Fibroblast of skin of right biceps (primary cell): Measurements from ENCODE around the gene SLC3A2.

Source experiments
- DNase-seq: peaks from one replicate; pipeline ENCODE4 v3.0.0-alpha.2; 2013

SLC3A2 gene

GRCh38 chr11:62882431-62882749, 1.7 kb downstream of the SLC3A2 start:
- no peak for DNase-seq

GRCh38 chr11:62882788-62883501, 2.2 kb downstream of the SLC3A2 start:
- no peak for DNase-seq

- DNase-seq: no peak
These were observed 3.0 kb downstream of the SLC3A2 start for GRCh38 chr11:62883673-62884072.

- DNase-seq: no peak
These were observed 4.5 kb downstream of the SLC3A2 start for GRCh38 chr11:62885137-62885750.

GRCh38 chr11:62888406-62888805, 7.7 kb downstream of the SLC3A2 start:
- no peak for DNase-seq

- DNase-seq: no peak
These were observed 8.4 kb downstream of the SLC3A2 start for GRCh38 chr11:62889126-62889483.

GRCh38 chr11:62889484-62890437, 9.1 kb downstream of the SLC3A2 start:
- DNase-seq: peak; percentile 42

- no peak for DNase-seq
These were observed 11.6 kb downstream of the SLC3A2 start for GRCh38 chr11:62892077-62892922.

- no peak for DNase-seq
These were observed 14.8 kb downstream of the SLC3A2 start for GRCh38 chr11:62895501-62895900.

- DNase-seq: no peak
These were observed 15.4 kb downstream of the SLC3A2 start for GRCh38 chr11:62896049-62896448.

GRCh38 chr11:62897311-62897710, 16.6 kb downstream of the SLC3A2 start:
- DNase-seq: no peak

- DNase-seq: no peak
These were observed 17.3 kb downstream of the SLC3A2 start for GRCh38 chr11:62898027-62898426.

- no peak for DNase-seq
These were observed 22.2 kb downstream of the SLC3A2 start for GRCh38 chr11:62902932-62903331.

GRCh38 chr11:62905296-62905695, 24.6 kb downstream of the SLC3A2 start:
- no peak for DNase-seq

- DNase-seq: peak; percentile 72
These were observed 25.3 kb downstream of the SLC3A2 start for GRCh38 chr11:62905927-62906531.

- DNase-seq: no peak
These were observed 27.9 kb downstream of the SLC3A2 start for GRCh38 chr11:62908468-62909072.

GRCh38 chr11:62909107-62909894, 28.6 kb downstream of the SLC3A2 start:
- peak; percentile 74 for DNase-seq

GRCh38 chr11:62910141-62910882, 29.6 kb downstream of the SLC3A2 start:
- no peak for DNase-seq

GRCh38 chr11:62911137-62912130, 30.7 kb downstream of the SLC3A2 start:
- DNase-seq: no peak
